Smooth muscle cell (in vitro differentiated cells): ENCODE results near the gene MAFF. TPM values are rescaled to one million over a fixed set of nuclear protein-coding genes. Genes with fewer than 3 reads are reported as not detected.

Experiments
- DNase-seq: peaks from one replicate; lab custom pipeline; 2025; ENCODE audit not compliant: unreplicated experiment; lab: John Stamatoyannopoulos, UW
- H2AFZ ChIP-seq: fragments of 200-600 bp; sonication (generic); 2 replicates; pipeline ENCODE4 v1.6.0; 2016; ENCODE audit warnings: antibody characterized with exemption, low read depth, mild to moderate bottlenecking
- H3F3A ChIP-seq: fragments of 200-600 bp; sonication (generic); 2 replicates; pipeline ENCODE4 v1.6.0; 2017; ENCODE audit warnings: antibody characterized with exemption, low read depth
- H3K27ac ChIP-seq: fragments of 200-600 bp; sonication (generic); 2 replicates; pipeline ENCODE4 v1.5.1; 2016; ENCODE audit warnings: low read depth, mild to moderate bottlenecking
- H3K27me3 ChIP-seq: fragments of 200-600 bp; sonication (generic); 2 replicates; pipeline ENCODE4 v1.6.1; 2016; ENCODE audit warnings: low read depth, mild to moderate bottlenecking
- H3K36me3 ChIP-seq: fragments of 200-600 bp; sonication (generic); 2 replicates; pipeline ENCODE4 v1.5.1; 2016; ENCODE audit warnings: low read depth
- H3K4me1 ChIP-seq: fragments of 200-600 bp; sonication (generic); 2 replicates; pipeline ENCODE4 v1.5.1; 2016; ENCODE audit warnings: low read depth
- H3K4me2 ChIP-seq: fragments of 200-600 bp; sonication (generic); 2 replicates; pipeline ENCODE4 v1.6.0; 2016; ENCODE audit warnings: mild to moderate bottlenecking
- H3K4me3 ChIP-seq: fragments of 200-600 bp; sonication (generic); 2 replicates; pipeline ENCODE4 v1.5.1; 2016; ENCODE audit warnings: mild to moderate bottlenecking
- H3K79me2 ChIP-seq: fragments of 200-600 bp; sonication (generic); 2 replicates; pipeline ENCODE4 v1.6.0; 2016; ENCODE audit warnings: low read depth, mild to moderate bottlenecking
- H3K9ac ChIP-seq: fragments of 200-600 bp; sonication (generic); 2 replicates; pipeline ENCODE4 v1.6.0; 2016; ENCODE audit warnings: low read depth
- H3K9me3 ChIP-seq: fragments of 200-600 bp; sonication (generic); replicated peaks from 2 replicates; pipeline ENCODE4 v1.5.1; 2016; ENCODE audit warnings: low read depth
- H4K20me1 ChIP-seq: fragments of 200-600 bp; sonication (generic); 2 replicates; pipeline ENCODE4 v1.6.0; 2016; ENCODE audit warnings: low read depth
- CTCF ChIP-seq: fragments of 200-600 bp; sonication (generic); IDR thresholded peaks from 2 replicates; pipeline ENCODE4 v1.5.1; 2017; ENCODE audit warnings: borderline replicate concordance, mild to moderate bottlenecking, antibody characterized with exemption; ENCODE audit not compliant: insufficient read depth, poor library complexity, severe bottlenecking
- WGBS: methylation state at CpG from one replicate; pipeline ENCODE4 v1.1.7; 2016; ENCODE audit warnings: low lambda C conversion rate; 5-methylcytosine and 5-hydroxymethylcytosine counted together
- polyA plus RNA-seq: library from polyadenylated mRNA; unstranded; fragments of >200 nt; fragmentation: Nextera tagmentation; extraction: Ambion mirVana; gene quantifications from 2 replicates; pipeline ENCODE4 v1.2.1, GENCODE V29; 2016
- total RNA-seq: library from RNA; depleted of rRNA; stranded (reverse); fragments of >200 nt; gene quantifications from 2 replicates; pipeline ENCODE4 v1.2.3, GENCODE V29; 2014

The MAFF gene
- total and polyA plus RNA-seq, 2 experiments from 2014 or later = 48.2 to 51.2 TPM

GRCh38 chr22:38207898-38208432 lies 6.2 kb downstream of the MAFF start:
- H3K79me2 ChIP-seq = peaks cover 71% of the 10 kb centered on the region
- no peak overlapping the region for H3K27ac ChIP-seq
- peaks cover 100% of the 10 kb centered on the region for H4K20me1 ChIP-seq
- H3K4me2 ChIP-seq = no peak overlapping the region
- H3K9me3 ChIP-seq = no peaks in the 10 kb centered on the region
- TF ChIP-seq CTCF = no peak
- H3K36me3 ChIP-seq = no peaks in the 10 kb centered on the region
- DNase-seq = no peak
- no peak overlapping the region for H3K9ac ChIP-seq
- no peak overlapping the region for H3K4me3 ChIP-seq
- H3K27me3 ChIP-seq = no peaks in the 10 kb centered on the region
- 97% methylated on average over 7 of the region's 7 CpGs for WGBS
- H3K4me1 ChIP-seq = no peaks in the 10 kb centered on the region
- H3F3A ChIP-seq = no peaks in the 10 kb centered on the region
- no peak overlapping the region for H2AFZ ChIP-seq

- peaks cover 3% of the 10 kb centered on the region for H3F3A ChIP-seq
- H3K79me2 ChIP-seq = peaks cover 65% of the 10 kb centered on the region
- WGBS = 67% methylated on average over 6 of the region's 6 CpGs
- no peaks in the 10 kb centered on the region for H3K4me1 ChIP-seq
- H3K4me3 ChIP-seq = no peak overlapping the region
- TF ChIP-seq CTCF = no peak
- no peaks in the 10 kb centered on the region for H3K9me3 ChIP-seq
- no peak overlapping the region for H3K4me2 ChIP-seq
- DNase-seq = no peak
- no peaks in the 10 kb centered on the region for H3K27me3 ChIP-seq
- no peaks in the 10 kb centered on the region for H3K36me3 ChIP-seq
- peaks cover 100% of the 10 kb centered on the region for H4K20me1 ChIP-seq
- no peak overlapping the region for H3K27ac ChIP-seq
- H3K9ac ChIP-seq = no peak overlapping the region
- no peak overlapping the region for H2AFZ ChIP-seq
Measured at GRCh38 chr22:38208551-38208968, 6.8 kb downstream of the MAFF start.

- no peak overlapping the region for H3K9ac ChIP-seq
- H3K4me3 ChIP-seq = no peak overlapping the region
- H3K36me3 ChIP-seq = no peaks in the 10 kb centered on the region
- H3K79me2 ChIP-seq = peaks cover 35% of the 10 kb centered on the region
- no peaks in the 10 kb centered on the region for H3K27me3 ChIP-seq
- WGBS = 98% methylated on average over 7 of the region's 7 CpGs
- peaks cover 86% of the 10 kb centered on the region for H4K20me1 ChIP-seq
- no peak overlapping the region for H3K27ac ChIP-seq
- no peak overlapping the region for H2AFZ ChIP-seq
- H3F3A ChIP-seq = peaks cover 10% of the 10 kb centered on the region
- peaks cover 6% of the 10 kb centered on the region for H3K4me1 ChIP-seq
- TF ChIP-seq CTCF = no peak
- no peaks in the 10 kb centered on the region for H3K9me3 ChIP-seq
- no peak for DNase-seq
- H3K4me2 ChIP-seq = no peak overlapping the region
Measured at GRCh38 chr22:38211556-38211955, 9.8 kb downstream of the MAFF start.

- DNase-seq = no peak
- H3K27me3 ChIP-seq = no peaks in the 10 kb centered on the region
- no peak for TF ChIP-seq CTCF
- peaks cover 6% of the 10 kb centered on the region for H3K4me1 ChIP-seq
- no peaks in the 10 kb centered on the region for H3K9me3 ChIP-seq
- H2AFZ ChIP-seq = no peak overlapping the region
- H3K36me3 ChIP-seq = no peaks in the 10 kb centered on the region
- H3F3A ChIP-seq = peaks cover 10% of the 10 kb centered on the region
- H3K4me3 ChIP-seq = no peak overlapping the region
- no peak overlapping the region for H3K9ac ChIP-seq
- WGBS = 84% methylated on average over 2 of the region's 2 CpGs
- H4K20me1 ChIP-seq = peaks cover 77% of the 10 kb centered on the region
- H3K27ac ChIP-seq = no peak overlapping the region
- peaks cover 28% of the 10 kb centered on the region for H3K79me2 ChIP-seq
- no peak overlapping the region for H3K4me2 ChIP-seq
Measured at GRCh38 chr22:38212442-38212841, 10.6 kb downstream of the MAFF start.
